H1 (cell line): Measurements from ENCODE around the gene FAM120A. TPM values are rescaled to one million over a fixed set of nuclear protein-coding genes. Genes with fewer than 3 reads are reported as not detected.

ENCODE experiments used
- CTCF ChIA-PET: fragments of 300-600 bp; sonication (Branson Sonifier 250); formaldehyde crosslinking; loops from one replicate; lab custom pipeline; 2021; ENCODE audit not compliant: partially characterized antibody; lab: Charles Lee
- POLR2A ChIA-PET: fragments of 300-600 bp; sonication (Branson Sonifier 250); formaldehyde crosslinking; loops from one replicate; lab custom pipeline; 2021; ENCODE audit warnings: inconsistent platforms; ENCODE audit not compliant: partially characterized antibody; lab: Charles Lee
- DNase-seq, 2 experiments: peaks; one replicate each; pipeline versions ENCODE4 v3.0.0 to v3.0.0-alpha.2; 2010 to 2022; ENCODE audit warnings: low spot score in 2 of 2, low read depth in 1 of 2, mixed read lengths in 1 of 2
- FAIRE-seq: peaks from 2 replicates; lab custom pipeline; 2011; peaks lifted over from hg19 to GRCh38; lab: Jason Lieb, UNC
- H2AFZ ChIP-seq: 2 replicates; pipeline ENCODE4 v1.8.1; 2012; ENCODE audit warnings: low read length, inconsistent platforms
- H2AK5ac ChIP-seq: 2 replicates; pipeline ENCODE4 v1.6.1; 2013; ENCODE audit warnings: low read depth, low read length
- H2BK120ac ChIP-seq: replicated peaks from 2 replicates; pipeline ENCODE3; 2013; ENCODE audit warnings: low read depth, low read length, inconsistent platforms
- H2BK12ac ChIP-seq: 2 replicates; pipeline ENCODE4 v1.6.1; 2013; ENCODE audit warnings: low read depth, low read length
- H2BK15ac ChIP-seq: 2 replicates; pipeline ENCODE4 v1.6.1; 2013; ENCODE audit warnings: low read length
- H2BK20ac ChIP-seq: 2 replicates; pipeline ENCODE4 v1.6.1; 2013; ENCODE audit warnings: low read length
- H2BK5ac ChIP-seq: 2 replicates; pipeline ENCODE4 v1.6.1; 2013; ENCODE audit warnings: low read depth, low read length
- H3K14ac ChIP-seq: 2 replicates; pipeline ENCODE4 v1.6.1; 2013; ENCODE audit warnings: inconsistent platforms; ENCODE audit not compliant: insufficient read length
- H3K18ac ChIP-seq: 2 replicates; pipeline ENCODE4 v1.6.1; 2013; ENCODE audit warnings: low read length; ENCODE audit errors: extremely low read depth
- H3K23ac ChIP-seq: 2 replicates; pipeline ENCODE4 v1.6.1; 2013; ENCODE audit warnings: inconsistent platforms; ENCODE audit not compliant: insufficient read length
- H3K23me2 ChIP-seq: 2 replicates; pipeline ENCODE4 v1.6.1; 2013; ENCODE audit warnings: low read depth, low read length
- H3K27ac ChIP-seq: 2 replicates; pipeline ENCODE4 v1.6.1; 2011; ENCODE audit warnings: low read depth, low read length, inconsistent platforms
- H3K27me3 ChIP-seq, 4 experiments: replicated peaks in 1 of 4; 1 replicate in 1 of 4; 2 replicates in 3 of 4; pipeline versions ENCODE4 v1.6.1 to v1.8.1; 2011 to 2013; ENCODE audit warnings: low read length in 3 of 4, mild to moderate bottlenecking in 3 of 4, inconsistent platforms in 2 of 4, mixed read lengths in 2 of 4, moderate library complexity in 1 of 4; ENCODE audit not compliant: control insufficient read depth in 3 of 4, insufficient read depth in 3 of 4; ENCODE audit errors: extremely low read depth in 1 of 4
- H3K36me3 ChIP-seq, 4 experiments: 2 replicates each; pipeline versions ENCODE4 v1.6.1 to v1.8.1; 2011 to 2013; ENCODE audit warnings: mild to moderate bottlenecking in 4 of 4, low read length in 3 of 4, moderate library complexity in 2 of 4, control low read depth in 1 of 4, inconsistent platforms in 1 of 4; ENCODE audit not compliant: insufficient read depth in 4 of 4, control insufficient read depth in 2 of 4
- H3K4ac ChIP-seq: replicated peaks from 2 replicates; pipeline ENCODE3; 2013; ENCODE audit warnings: low read length, low read depth, mixed read lengths, inconsistent platforms; ENCODE audit not compliant: insufficient read length
- H3K4me1 ChIP-seq, 4 experiments: replicated peaks in 1 of 4; 1 replicate in 1 of 4; 2 replicates in 3 of 4; pipeline versions ENCODE4 v1.6.1 to v1.8.1; 2011 to 2013; ENCODE audit warnings: low read length in 3 of 4, inconsistent platforms in 2 of 4, mixed read lengths in 1 of 4; ENCODE audit not compliant: insufficient read depth in 4 of 4, control insufficient read depth in 3 of 4
- H3K4me2 ChIP-seq, 2 experiments: 2 replicates each; pipeline versions ENCODE4 v1.6.1 to v1.8.1; 2011 to 2013; ENCODE audit warnings: low read depth in 2 of 2, low read length in 2 of 2, control low read depth in 1 of 2, inconsistent platforms in 1 of 2, mild to moderate bottlenecking in 1 of 2; ENCODE audit not compliant: insufficient read depth in 1 of 2
- H3K4me3 ChIP-seq, 4 experiments: fragments of 200-600, 300-600 bp in 1 of 4; sonication (generic), shearing (Covaris generic), sonication (Bioruptor Twin) in 1 of 4; 2 replicates each; pipeline versions ENCODE4 v1.5.1 to v1.8.1; 2011 to 2016; ENCODE audit warnings: low read length in 4 of 4, low read depth in 3 of 4, control low read depth in 2 of 4, inconsistent platforms in 2 of 4, mild to moderate bottlenecking in 2 of 4, mixed read lengths in 1 of 4, moderate library complexity in 1 of 4; ENCODE audit not compliant: insufficient read depth in 2 of 4; ENCODE audit errors: extremely low read depth in 1 of 4
- H3K56ac ChIP-seq: replicated peaks from 2 replicates; pipeline ENCODE3; 2013; ENCODE audit warnings: low read depth, mild to moderate bottlenecking, mixed read lengths, low read length, inconsistent platforms; ENCODE audit not compliant: insufficient read length
- H3K79me1 ChIP-seq: 2 replicates; pipeline ENCODE4 v1.6.1; 2013; ENCODE audit warnings: low read depth, low read length, control low read depth
- H3K79me2 ChIP-seq, 2 experiments: 2 replicates each; pipeline versions ENCODE4 v1.6.1 to v1.8.1; 2012 to 2013; ENCODE audit warnings: low read length in 2 of 2, mild to moderate bottlenecking in 2 of 2, inconsistent platforms in 1 of 2; ENCODE audit not compliant: insufficient read depth in 2 of 2, control insufficient read depth in 1 of 2
- H3K9ac ChIP-seq, 4 experiments: replicated peaks in 1 of 4; 1 replicate in 1 of 4; 2 replicates in 3 of 4; pipeline versions ENCODE4 v1.6.1 to v1.8.1; 2011 to 2013; ENCODE audit warnings: low read depth in 3 of 4, low read length in 3 of 4, control low read depth in 2 of 4, mild to moderate bottlenecking in 2 of 4, moderate library complexity in 2 of 4, inconsistent platforms in 1 of 4; ENCODE audit errors: extremely low read depth in 1 of 4
- H3K9me3 ChIP-seq, 2 experiments: 2 replicates each; pipeline versions ENCODE4 v1.6.1 to v1.8.1; 2012 to 2013; ENCODE audit warnings: mild to moderate bottlenecking in 2 of 2, moderate library complexity in 2 of 2, control low read depth in 1 of 2, inconsistent platforms in 1 of 2, low read depth in 1 of 2, low read length in 1 of 2, mixed read lengths in 1 of 2; ENCODE audit not compliant: insufficient read depth in 2 of 2
- H4K20me1 ChIP-seq, 2 experiments: replicated peaks in 1 of 2; 2 replicates each; pipeline versions ENCODE3 to v1.8.1; 2011 to 2013; ENCODE audit warnings: inconsistent platforms in 2 of 2, low read length in 2 of 2, mild to moderate bottlenecking in 1 of 2; ENCODE audit not compliant: insufficient read depth in 2 of 2, control insufficient read depth in 1 of 2
- H4K5ac ChIP-seq: 2 replicates; pipeline ENCODE4 v1.6.1; 2013; ENCODE audit warnings: low read length, low read depth, mixed read lengths, inconsistent platforms; ENCODE audit not compliant: insufficient read length
- H4K8ac ChIP-seq: 2 replicates; pipeline ENCODE4 v1.8.0; 2013; ENCODE audit warnings: mild to moderate bottlenecking, moderate library complexity, low read length, inconsistent platforms; ENCODE audit not compliant: insufficient read depth; ENCODE audit errors: extremely low read depth
- H4K91ac ChIP-seq: replicated peaks from 2 replicates; pipeline ENCODE3; 2013; ENCODE audit warnings: low read length, mixed read lengths, inconsistent platforms; ENCODE audit not compliant: insufficient read length
- CBX5 ChIP-seq: fragments of 300-800, 300-1000 bp; sonication (generic); IDR thresholded peaks from 2 replicates; pipeline ENCODE4 v1.7.1; 2016; ENCODE audit warnings: antibody characterized with exemption, low read length, low read depth
- CHD1 ChIP-seq: IDR thresholded peaks from 2 replicates; pipeline ENCODE4 v1.6.1; 2012; ENCODE audit warnings: low read depth, low read length, improper control_type of control experiment
- CHD2 ChIP-seq: IDR thresholded peaks from 2 replicates; pipeline ENCODE4 v1.6.1; 2012; ENCODE audit warnings: low read length, improper control_type of control experiment
- CREB1 ChIP-seq: IDR thresholded peaks from 2 replicates; pipeline ENCODE4 v1.6.1; 2012; ENCODE audit warnings: inconsistent platforms
- EP300 ChIP-seq, 2 experiments: IDR thresholded peaks; 1 replicate in 1 of 2; 2 replicates in 1 of 2; pipeline ENCODE4 v1.6.1; 2011 to 2012; ENCODE audit warnings: low read depth in 2 of 2, low read length in 2 of 2, mild to moderate bottlenecking in 2 of 2, borderline replicate concordance in 1 of 2, inconsistent platforms in 1 of 2, moderate library complexity in 1 of 2
- EZH2 ChIP-seq: fragments of 200-600 bp; sonication (generic); IDR thresholded peaks from 2 replicates; pipeline ENCODE4 v1.7.1; 2012; ENCODE audit warnings: low read depth, mild to moderate bottlenecking, moderate library complexity, low read length, inconsistent platforms; ENCODE audit not compliant: severe bottlenecking
- HDAC6 ChIP-seq: IDR thresholded peaks from one replicate; pipeline ENCODE4 v1.7.1; 2012; ENCODE audit warnings: low read depth, mild to moderate bottlenecking, inconsistent platforms, low read length, moderate library complexity
- JUN ChIP-seq: IDR thresholded peaks from 2 replicates; pipeline ENCODE4 v1.6.1; 2011; ENCODE audit warnings: low read depth, mild to moderate bottlenecking, improper control_type of control experiment, low read length
- JUND ChIP-seq: IDR thresholded peaks from 2 replicates; pipeline ENCODE4 v1.6.1; 2011; ENCODE audit warnings: mild to moderate bottlenecking, improper control_type of control experiment, low read length
- KDM4A ChIP-seq: IDR thresholded peaks from one replicate; pipeline ENCODE4 v1.7.1; 2012; ENCODE audit warnings: low read depth, mild to moderate bottlenecking, moderate library complexity, low read length, inconsistent platforms; ENCODE audit not compliant: severe bottlenecking
- NRF1 ChIP-seq: IDR thresholded peaks from 2 replicates; pipeline ENCODE4 v1.6.1; 2011; ENCODE audit warnings: mild to moderate bottlenecking, low read depth, low read length, improper control_type of control experiment
- POLR2A ChIP-seq, 2 experiments: IDR thresholded peaks; 1 replicate in 1 of 2; 2 replicates in 1 of 2; pipeline ENCODE4 v1.6.1; 2011; ENCODE audit warnings: low read depth in 2 of 2, low read length in 2 of 2, mild to moderate bottlenecking in 2 of 2; ENCODE audit errors: control extremely low read depth in 1 of 2
- POLR2AphosphoS5 ChIP-seq: IDR thresholded peaks from 2 replicates; pipeline ENCODE4 v1.6.1; 2011; ENCODE audit warnings: low read depth, low read length
- SP2 ChIP-seq: IDR thresholded peaks from 2 replicates; pipeline ENCODE4 v1.6.1; 2012; ENCODE audit warnings: mild to moderate bottlenecking, low read length, inconsistent platforms
- TAF1 ChIP-seq: IDR thresholded peaks from 2 replicates; pipeline ENCODE4 v1.6.1; 2011; ENCODE audit warnings: mild to moderate bottlenecking, low read depth, low read length
- TEAD4 ChIP-seq: IDR thresholded peaks from 2 replicates; pipeline ENCODE4 v1.6.1; 2012; ENCODE audit warnings: low read depth, low read length, inconsistent platforms, mixed read lengths
- WGBS, 2 experiments: shearing (Covaris generic) in 1 of 2; methylation state at CpG; one replicate each; pipeline versions ENCODE4 v1.1.6 to v1.1.7; 2013 to 2015; ENCODE audit warnings: low lambda C conversion rate in 2 of 2, mixed read lengths in 2 of 2, inconsistent platforms in 1 of 2, low coverage in 1 of 2, missing lambda C conversion rate in 1 of 2; ENCODE audit not compliant: insufficient replicate concordance in 2 of 2, insufficient coverage in 1 of 2, insufficient read length in 1 of 2; ENCODE audit errors: extremely low coverage in 1 of 2, missing lambda C conversion rate in 1 of 2; 5-methylcytosine and 5-hydroxymethylcytosine counted together
- polyA plus RNA-seq, 7 experiments: library from polyadenylated mRNA; depleted of rRNA in 3 of 7; stranded (reverse) in 5 of 7; unstranded in 2 of 7; fragments of >200 nt in 5 of 7; fragments of 200-250 nt in 2 of 7; gene quantifications; 1 replicate in 5 of 7; 2 replicates in 1 of 7; 4 replicates in 1 of 7; pipeline versions ENCODE4 v1.2.1 to v1.2.3, GENCODE V29; 2011 to 2013; ENCODE audit warnings: missing spikeins in 2 of 7, mixed read lengths in 2 of 7
- total RNA-seq: library from RNA; stranded (reverse); fragmentation: NEBNext Ultra II Directional; extraction: Animal tissue kit (Norgen Biotek cat#: 25700); gene quantifications from 2 replicates; pipeline ENCODE4 v1.2.1, GENCODE V29; 2021

Gene FAM120A
- total and polyA plus RNA-seq, 2 of the 8 experiments (the other 6 are each of a cell fraction or from before 2014, with no cell fraction given) = 24.9 to 54.7 TPM

DNA sequence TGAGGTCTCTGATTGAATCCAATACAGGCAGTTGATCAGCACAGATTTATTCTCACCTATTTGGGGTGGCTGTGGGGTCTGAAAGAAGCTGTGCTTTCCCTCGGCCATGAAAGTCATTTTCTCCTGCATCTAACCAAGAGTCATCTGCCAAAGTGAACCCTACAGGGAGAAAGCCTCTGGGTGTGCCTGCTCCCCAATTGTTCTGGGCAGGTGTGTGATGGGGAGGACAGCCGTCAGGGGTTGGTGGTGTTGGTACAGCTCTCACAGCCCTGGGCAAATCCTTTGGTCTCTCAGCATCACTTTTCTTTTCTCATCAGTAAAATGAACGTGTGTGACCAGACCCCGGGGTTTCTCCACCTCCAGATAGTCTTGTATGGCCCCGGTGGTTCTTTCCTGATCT is 127.4 kb downstream of the FAM120A start:
- Histone ChIP-seq H2BK20ac (no peak overlapping the region), H3K27ac (no peak overlapping the region), H4K20me1 (peaks cover 7 to 8% of the 10 kb centered on the region in 2 experiments), H3K4ac (no peak overlapping the region), H2AK5ac (no peak overlapping the region), H3K4me1 (peaks cover 3 to 22% (median 12%) of the 10 kb centered on the region in 4 experiments), H3K56ac (no peak overlapping the region), H2AFZ (no peak overlapping the region), H3K23ac (no peak overlapping the region), H4K8ac (no peak overlapping the region), H2BK15ac (no peak overlapping the region), H3K18ac (no peak overlapping the region), H2BK12ac (no peak overlapping the region), H3K14ac (no peak overlapping the region), H3K27me3 (peaks cover 0 to 16% (median 8%) of the 10 kb centered on the region in 4 experiments; a peak in 5 of 7 replicates), H3K36me3 (no peaks in the 10 kb centered on the region), H3K79me1 (peaks cover 11% of the 10 kb centered on the region), H3K79me2 (peaks cover 0 to 30% of the 10 kb centered on the region in 2 experiments; a peak in 2 of 4 replicates), H3K4me3 (no peak overlapping the region), H3K4me2 (no peak overlapping the region), H2BK120ac (no peak overlapping the region), H4K91ac (no peak overlapping the region), H3K23me2 (peaks cover 9% of the 10 kb centered on the region; the same call in 1 of the 2 replicates), H3K9me3 (no peaks in the 10 kb centered on the region), H4K5ac (no peak overlapping the region), H3K9ac (no peak overlapping the region), H2BK5ac (no peak overlapping the region)
- ChIA-PET CTCF (interaction anchor here (0.8 to 1.2 kb wide), 3 partner anchors 9 to 372 kb away, joined by 3 to 8 read pairs (median 4); no protein-coding TSS in a partner anchor), POLR2A (interaction anchor here (0.8 to 1.2 kb wide), 3 partner anchors 9 to 211 kb away, joined by 3 to 4 read pairs (median 3); no protein-coding TSS in a partner anchor)
- WGBS, 2 experiments = 72% methylated on average over 5 of the region's 5 CpGs; no CpG with 5 or more reads in 1 of the 2 experiments
- no peak for FAIRE-seq
- DNase-seq = no peak
- TF ChIP-seq CHD2 (no peak), CREB1 (no peak), CBX5 (no peak), EP300 (IDR thresholded peaks at IDR 0.05; ENCODE audit: borderline replicate concordance in 1 of 2, low read depth in 2 of 2, low read length in 2 of 2) (no peak), HDAC6 (no peak), KDM4A (no peak), JUND (no peak), NRF1 (no peak), JUN (no peak), TEAD4 (no peak), SP2 (no peak), EZH2 (no peak), POLR2A (IDR thresholded peaks at IDR 0.05; ENCODE audit: control extremely low read depth in 1 of 2, low read depth in 2 of 2, low read length in 2 of 2) (no peak), POLR2AphosphoS5 (no peak), CHD1 (no peak), TAF1 (no peak)
